Measurements from ENCODE around the gene FLII. TPM values are rescaled to one million over a fixed set of nuclear protein-coding genes. Genes with fewer than 3 reads are reported as not detected.
"Not testable (repeated sequence)": the region's sequence is repeated elsewhere in the genome, so short reads cannot be mapped to it uniquely, and the experiment has no call there.

FLII gene
- 378 TPM for total RNA-seq

- peak; percentile 31 to 33 (median 33) for DNase-seq (ENCODE audit: low read depth in 2 of 3, low spot score in 2 of 3)
Measured at GRCh38 chr17:18258356-18259038, at the start of gene FLII. Gene FLII (minus strand): TSS chr17:18258738. CDS start chr17:18258690, 48 bp downstream.

GRCh38 chr17:18303206-18303605 lies 44.7 kb upstream of the FLII start:
- DNase-seq (ENCODE audit: low read depth in 2 of 3, low spot score in 2 of 3) = not testable (repeated sequence)

- no peak for DNase-seq (ENCODE audit: low read depth in 2 of 3, low spot score in 2 of 3)
Measured at GRCh38 chr17:18300725-18301480, 42.4 kb upstream of the FLII start.

- not testable (repeated sequence) for DNase-seq (ENCODE audit: low read depth in 2 of 3, low spot score in 2 of 3)
Measured at GRCh38 chr17:18298061-18298460, 39.5 kb upstream of the FLII start.

GRCh38 chr17:18291718-18292540 lies 33.4 kb upstream of the FLII start:
- no peak for DNase-seq (ENCODE audit: low read depth in 2 of 3, low spot score in 2 of 3)

- DNase-seq (ENCODE audit: low read depth in 2 of 3, low spot score in 2 of 3) = no peak
Measured at GRCh38 chr17:18285296-18285695, 26.8 kb upstream of the FLII start.

- DNase-seq (ENCODE audit: low read depth in 2 of 3, low spot score in 2 of 3) = no peak
Measured at GRCh38 chr17:18281788-18282187, 23.2 kb upstream of the FLII start.

- no peak for DNase-seq (ENCODE audit: low read depth in 2 of 3, low spot score in 2 of 3)
Measured at GRCh38 chr17:18280766-18281371, 22.3 kb upstream of the FLII start.

- DNase-seq (ENCODE audit: low read depth in 2 of 3, low spot score in 2 of 3) = no peak
Measured at GRCh38 chr17:18280249-18280648, 21.7 kb upstream of the FLII start.

- no peak for DNase-seq (ENCODE audit: low read depth in 2 of 3, low spot score in 2 of 3)
Measured at GRCh38 chr17:18278867-18279266, 20.3 kb upstream of the FLII start.

GRCh38 chr17:18277076-18277475 lies 18.5 kb upstream of the FLII start:
- DNase-seq (ENCODE audit: low read depth in 2 of 3, low spot score in 2 of 3) = no peak

- no peak for DNase-seq (ENCODE audit: low read depth in 2 of 3, low spot score in 2 of 3)
Measured at GRCh38 chr17:18270046-18270931, 11.8 kb upstream of the FLII start.

GRCh38 chr17:18267927-18268711 lies 9.6 kb upstream of the FLII start:
- no peak for DNase-seq (ENCODE audit: low read depth in 2 of 3, low spot score in 2 of 3)

- DNase-seq (ENCODE audit: low read depth in 2 of 3, low spot score in 2 of 3) = no peak
Measured at GRCh38 chr17:18267366-18267765, 8.8 kb upstream of the FLII start.

- no peak for DNase-seq (ENCODE audit: low read depth in 2 of 3, low spot score in 2 of 3)
Measured at GRCh38 chr17:18263885-18264682, 5.5 kb upstream of the FLII start.

GRCh38 chr17:18262641-18263040 lies 4.1 kb upstream of the FLII start:
- no peak for DNase-seq (ENCODE audit: low read depth in 2 of 3, low spot score in 2 of 3)

GRCh38 chr17:18262111-18262510 lies 3.6 kb upstream of the FLII start:
- no peak for DNase-seq (ENCODE audit: low read depth in 2 of 3, low spot score in 2 of 3)

- DNase-seq (ENCODE audit: low read depth in 2 of 3, low spot score in 2 of 3) = no peak
Measured at GRCh38 chr17:18261659-18262058, 3.1 kb upstream of the FLII start.

Measured in hematopoietic multipotent progenitor cell (in vitro differentiated cells).